HCT116 (cell line): Measurements from ENCODE around the gene FRMD4B. TPM values are rescaled to one million over a fixed set of nuclear protein-coding genes. Genes with fewer than 3 reads are reported as not detected.

Experiments
- ATAC-seq: fragments of 200-7000 bp; cut with Tn5 transposase; 2 replicates; pipeline ENCODE4 v1.9.1; 2020; ENCODE audit warnings: mild to moderate bottlenecking, moderate library complexity
- BruUV-seq: library from RNA; stranded (reverse); fragments of 400-500 nt; replicated peaks from 2 replicates; lab custom pipeline; 2021; lab: Mats Ljungman, UMichigan
- CTCF ChIA-PET: fragments of 300-600 bp; sonication (Branson Sonifier 250); formaldehyde crosslinking; loops from one replicate; lab custom pipeline; 2021; ENCODE audit warnings: antibody characterized with exemption; lab: Charles Lee
- POLR2A ChIA-PET: fragments of 300-600, 350-600 bp; sonication (Branson Sonifier 250); formaldehyde crosslinking; loops from one replicate; lab custom pipeline; 2021; ENCODE audit warnings: antibody characterized with exemption; lab: Charles Lee
- RAD21 ChIA-PET, 2 experiments: fragments of 300-600 bp; sonication (Branson Sonifier 250); formaldehyde crosslinking; loops; one replicate each; lab custom pipeline; 2023; ENCODE audit warnings: low total read pairs in 2 of 2; ENCODE audit not compliant: uncharacterized antibody in 2 of 2, unreplicated experiment in 2 of 2, low non-redundant PET in 1 of 2; lab: Charles Lee
- DNase-seq: peaks from one replicate; pipeline ENCODE4 v3.0.0-alpha.2; 2010; ENCODE audit warnings: low read depth, low spot score
- H2AFZ ChIP-seq: fragments of 200-600 bp; shearing (Covaris generic), sonication (generic); 2 replicates; pipeline ENCODE4 v1.6.1; 2017; ENCODE audit warnings: low read depth, mixed run types, mixed read lengths, antibody characterized with exemption, low read length; ENCODE audit not compliant: poor library complexity, severe bottlenecking
- H3K27ac ChIP-seq: 2 replicates; pipeline ENCODE4 v1.5.1; 2012; ENCODE audit warnings: low read depth, low read length
- H3K27me3 ChIP-seq: fragments of 200-600 bp; sonication (generic); 2 replicates; pipeline ENCODE4 v1.6.1; 2016; ENCODE audit warnings: mixed run types, low read length, mixed read lengths; ENCODE audit not compliant: insufficient read depth
- H3K36me3 ChIP-seq, 2 experiments: fragments of 200-500 bp in 1 of 2; fragments of 200-600 bp in 1 of 2; sonication (Bioruptor generic) in 1 of 2; sonication (generic) in 1 of 2; 2 replicates each; pipeline versions ENCODE4 v1.5.1 to v1.6.1; 2014 to 2016; ENCODE audit warnings: low read length in 2 of 2, inconsistent platforms in 1 of 2, mixed read lengths in 1 of 2, mixed run types in 1 of 2; ENCODE audit not compliant: insufficient read depth in 2 of 2, control insufficient read depth in 1 of 2
- H3K4me1 ChIP-seq, 2 experiments: fragments of 200-600 bp in 1 of 2; sonication (generic) in 1 of 2; 2 replicates each; pipeline versions ENCODE4 v1.5.1 to v1.6.1; 2012 to 2017; ENCODE audit warnings: low read length in 2 of 2, inconsistent platforms in 1 of 2, mild to moderate bottlenecking in 1 of 2, mixed read lengths in 1 of 2, mixed run types in 1 of 2, moderate library complexity in 1 of 2; ENCODE audit not compliant: insufficient read depth in 2 of 2, control insufficient read depth in 1 of 2
- H3K4me2 ChIP-seq: fragments of 200-600 bp; sonication (generic); 2 replicates; pipeline ENCODE4 v1.6.1; 2017; ENCODE audit warnings: mixed run types, low read length, mixed read lengths
- H3K4me3 ChIP-seq, 2 experiments: fragments of 200-600 bp in 1 of 2; sonication (generic) in 1 of 2; replicated peaks in 1 of 2; 2 replicates each; pipeline ENCODE4 v1.5.1; 2011 to 2016; ENCODE audit warnings: low read length in 2 of 2, control low read depth in 1 of 2, low read depth in 1 of 2, mild to moderate bottlenecking in 1 of 2, mixed read lengths in 1 of 2, mixed run types in 1 of 2
- H3K79me2 ChIP-seq: fragments of 200-600 bp; sonication (generic); 2 replicates; pipeline ENCODE4 v1.6.1; 2017; ENCODE audit warnings: mild to moderate bottlenecking, mixed run types, low read length, moderate library complexity, mixed read lengths; ENCODE audit not compliant: insufficient read depth
- H3K9ac ChIP-seq: fragments of 200-600 bp; sonication (generic); 2 replicates; pipeline ENCODE4 v1.6.1; 2016; ENCODE audit warnings: low read length, mixed read lengths
- H3K9me2 ChIP-seq: fragments of 200-600 bp; sonication (generic), shearing (Covaris generic); 2 replicates; pipeline ENCODE4 v1.6.1; 2017; ENCODE audit warnings: mixed run types, mild to moderate bottlenecking, moderate library complexity; ENCODE audit not compliant: insufficient read depth
- H3K9me3 ChIP-seq, 2 experiments: fragments of 200-500 bp in 1 of 2; fragments of 200-600 bp in 1 of 2; sonication (Bioruptor generic) in 1 of 2; sonication (generic) in 1 of 2; 2 replicates each; pipeline ENCODE4 v1.6.1; 2014 to 2017; ENCODE audit warnings: low read length in 2 of 2, mixed read lengths in 2 of 2, inconsistent platforms in 1 of 2, low read depth in 1 of 2, mild to moderate bottlenecking in 1 of 2, mixed run types in 1 of 2, moderate library complexity in 1 of 2; ENCODE audit not compliant: control insufficient read depth in 1 of 2, insufficient read depth in 1 of 2
- H4K20me1 ChIP-seq: fragments of 200-600 bp; sonication (generic), shearing (Covaris generic); 2 replicates; pipeline ENCODE4 v1.6.1; 2017; ENCODE audit warnings: mixed run types, mild to moderate bottlenecking, moderate library complexity; ENCODE audit not compliant: insufficient read depth
- EZH2 ChIP-seq: fragments of 200-600 bp; sonication (generic); IDR thresholded peaks from 2 replicates; pipeline ENCODE4 v1.6.1; 2017; ENCODE audit warnings: antibody characterized with exemption, mixed run types
- EZH2phosphoT487 ChIP-seq: fragments of 200-600 bp; IDR thresholded peaks from 2 replicates; pipeline ENCODE4 v1.6.1; 2018; ENCODE audit warnings: antibody characterized with exemption, borderline replicate concordance
- FOSL1 ChIP-seq: IDR thresholded peaks from 2 replicates; pipeline ENCODE4 v1.6.1; 2012; ENCODE audit warnings: low read depth
- JUND ChIP-seq: IDR thresholded peaks from 2 replicates; pipeline ENCODE4 v1.6.1; 2012
- MAX ChIP-seq: IDR thresholded peaks from 2 replicates; pipeline ENCODE4 v1.6.1; 2012
- RAD21 ChIP-seq: IDR thresholded peaks from 2 replicates; pipeline ENCODE4 v1.6.1; 2012; ENCODE audit warnings: low read depth, mild to moderate bottlenecking
- REST ChIP-seq: IDR thresholded peaks from 2 replicates; pipeline ENCODE4 v1.6.1; 2012; ENCODE audit warnings: low read depth
- SIN3A ChIP-seq: IDR thresholded peaks from 2 replicates; pipeline ENCODE4 v1.6.1; 2012; ENCODE audit warnings: low read depth
- SP1 ChIP-seq: IDR thresholded peaks from 2 replicates; pipeline ENCODE4 v1.6.1; 2012; ENCODE audit warnings: low read depth
- SRF ChIP-seq: IDR thresholded peaks from 2 replicates; pipeline ENCODE4 v1.6.1; 2012; ENCODE audit warnings: low read depth
- TCF7L2 ChIP-seq: IDR thresholded peaks from 2 replicates; pipeline ENCODE4 v1.7.0; 2011; ENCODE audit warnings: borderline replicate concordance, inconsistent platforms; ENCODE audit not compliant: insufficient read depth, insufficient read length; ENCODE audit errors: extremely low read depth
- ZBTB33 ChIP-seq: IDR thresholded peaks from 2 replicates; pipeline ENCODE4 v1.6.1; 2011; ENCODE audit warnings: mild to moderate bottlenecking, low read length, moderate library complexity; ENCODE audit not compliant: insufficient replicate concordance; ENCODE audit errors: extremely low read depth
- ZFX ChIP-seq: fragments of 450-650 bp; IDR thresholded peaks from 2 replicates; pipeline ENCODE4 v1.6.1; 2017
- ZNF274 ChIP-seq: fragments of 200-500 bp; sonication (Bioruptor generic); IDR thresholded peaks from 2 replicates; pipeline ENCODE4 v1.6.1; 2014; ENCODE audit warnings: mild to moderate bottlenecking, low read depth, low read length, inconsistent platforms
- intact Hi-C: fragments of 100-400 bp; cut with micrococcal nuclease; formaldehyde crosslinking; loops from 2 replicates; pipeline ENCODE4 v1.10.0; 2022
- total RNA-seq: library from RNA; stranded (reverse); gene quantifications from one replicate; pipeline ENCODE4 v1.2.1, GENCODE V29; 2021; ENCODE audit not compliant: unreplicated experiment

FRMD4B gene
- total RNA-seq, 1 experiment from 2014 or later = 2.0 TPM

- CTCF ChIA-PET = no interaction called here
- POLR2A ChIA-PET = no interaction called here
- no peak for TF ChIP-seq FOSL1
- TF ChIP-seq ZBTB33 = no peak
- no peak for TF ChIP-seq ZFX
- no peak for TF ChIP-seq SIN3A
- no peak for TF ChIP-seq SP1
- TF ChIP-seq MAX = no peak
- no peak for TF ChIP-seq RAD21
- TF ChIP-seq REST = no peak
- TF ChIP-seq TCF7L2 = no peak
- TF ChIP-seq EZH2phosphoT487 = no peak
- no peak for TF ChIP-seq JUND
- no peak for TF ChIP-seq SRF
- TF ChIP-seq ZNF274 = no peak
- TF ChIP-seq EZH2 = no peak
- H4K20me1 ChIP-seq = no peaks in the 10 kb centered on the region; the same call in 1 of the 2 replicates
- H3K36me3 ChIP-seq = no peaks in the 10 kb centered on the region
- no peaks in the 10 kb centered on the region for H3K9me2 ChIP-seq
- intact Hi-C loops = no loop called here
- RAD21 ChIA-PET = no interaction called here
- ATAC-seq = no peak
- DNase-seq = no peak
- BruUV-seq = no TSS peak
- H3K79me2 ChIP-seq = no peaks in the 10 kb centered on the region
- no peak overlapping the region for H3K4me2 ChIP-seq
- no peak overlapping the region for H2AFZ ChIP-seq
- no peak overlapping the region for H3K4me3 ChIP-seq
- H3K9ac ChIP-seq = no peak overlapping the region
- H3K9me3 ChIP-seq = no peaks in the 10 kb centered on the region
- no peaks in the 10 kb centered on the region for H3K4me1 ChIP-seq
- H3K27ac ChIP-seq = no peak overlapping the region
- H3K27me3 ChIP-seq = no peaks in the 10 kb centered on the region
Observed at GRCh38 chr3:69172058-69172457, 213.8 kb downstream of the FRMD4B start.
